Measurements from ENCODE around the gene PLEK2. TPM values are rescaled to one million over a fixed set of nuclear protein-coding genes. Genes with fewer than 3 reads are reported as not detected.
"Not testable (repeated sequence)": the region's sequence is repeated elsewhere in the genome, so short reads cannot be mapped to it uniquely, and the experiment has no call there.

PLEK2 gene
- 11.3 and 13.8 TPM in 2 replicates for total RNA-seq

- DNase-seq (ENCODE audit: extremely low read depth, low read depth, low spot score), result no peak
These were observed at the start of gene PLEK2 for GRCh38 chr14:67411820-67412421. Gene PLEK2 (minus strand): TSS chr14:67412165. CDS start chr14:67412059, 106 bp downstream.

DNA sequence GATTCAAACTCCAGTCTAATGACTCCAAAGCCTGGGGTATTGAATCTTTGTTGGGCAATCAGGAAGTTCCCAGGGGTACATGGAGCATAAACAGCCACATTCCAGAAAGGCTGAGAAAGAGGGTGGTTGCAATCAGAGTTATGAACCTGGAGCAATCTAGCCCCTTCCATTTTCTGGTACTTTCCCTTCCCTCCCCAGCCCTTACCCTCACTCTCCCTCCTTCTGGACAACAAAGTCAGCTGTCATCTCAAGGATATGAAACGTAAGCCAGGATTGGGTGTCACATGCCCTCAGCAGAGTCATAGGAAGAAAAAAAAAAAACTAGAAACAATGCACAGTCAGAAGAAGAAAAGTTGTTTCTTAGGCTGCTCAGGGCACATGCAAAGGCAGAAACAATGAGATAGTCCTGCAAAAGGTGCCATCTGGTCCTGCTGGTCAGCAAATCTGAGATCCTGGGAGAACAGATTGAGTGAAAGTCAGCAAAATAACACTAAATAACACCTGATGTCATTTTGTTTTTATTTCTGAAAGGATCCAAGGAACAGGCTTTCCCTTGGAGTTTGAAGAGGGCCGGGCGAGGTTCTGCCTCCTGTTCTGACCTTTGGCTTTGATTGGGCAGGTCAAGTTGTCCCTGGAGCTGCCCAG lies 49.5 kb upstream of the PLEK2 start:
- DNase-seq (ENCODE audit: extremely low read depth, low read depth, low spot score), result no peak

DNA sequence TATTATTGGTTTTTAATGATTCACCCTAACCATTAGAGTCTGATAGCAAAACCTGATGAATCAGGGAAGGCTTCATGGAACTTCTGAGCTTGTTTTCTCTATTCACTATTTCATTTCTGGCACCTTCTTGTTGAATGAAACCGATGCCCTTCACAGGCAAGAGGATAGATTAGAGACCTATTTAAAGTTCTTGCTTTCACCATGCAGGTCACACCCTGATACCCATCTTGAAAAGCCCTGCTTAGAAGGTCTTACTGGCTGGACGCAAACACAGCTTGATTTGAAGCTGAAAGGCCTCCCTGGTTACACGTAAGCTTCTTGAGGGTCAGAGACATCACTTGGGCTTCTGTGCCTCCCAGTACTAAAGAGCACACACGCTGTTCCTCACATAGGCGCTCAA lies 47.4 kb upstream of the PLEK2 start:
- DNase-seq (ENCODE audit: extremely low read depth, low read depth, low spot score), result no peak

- DNase-seq (ENCODE audit: extremely low read depth, low read depth, low spot score), result no peak
These were observed 45.8 kb upstream of the PLEK2 start for GRCh38 chr14:67457782-67458181.

GRCh38 chr14:67456732-67457131 lies 44.8 kb upstream of the PLEK2 start:
- no peak for DNase-seq (ENCODE audit: extremely low read depth, low read depth, low spot score)

DNA sequence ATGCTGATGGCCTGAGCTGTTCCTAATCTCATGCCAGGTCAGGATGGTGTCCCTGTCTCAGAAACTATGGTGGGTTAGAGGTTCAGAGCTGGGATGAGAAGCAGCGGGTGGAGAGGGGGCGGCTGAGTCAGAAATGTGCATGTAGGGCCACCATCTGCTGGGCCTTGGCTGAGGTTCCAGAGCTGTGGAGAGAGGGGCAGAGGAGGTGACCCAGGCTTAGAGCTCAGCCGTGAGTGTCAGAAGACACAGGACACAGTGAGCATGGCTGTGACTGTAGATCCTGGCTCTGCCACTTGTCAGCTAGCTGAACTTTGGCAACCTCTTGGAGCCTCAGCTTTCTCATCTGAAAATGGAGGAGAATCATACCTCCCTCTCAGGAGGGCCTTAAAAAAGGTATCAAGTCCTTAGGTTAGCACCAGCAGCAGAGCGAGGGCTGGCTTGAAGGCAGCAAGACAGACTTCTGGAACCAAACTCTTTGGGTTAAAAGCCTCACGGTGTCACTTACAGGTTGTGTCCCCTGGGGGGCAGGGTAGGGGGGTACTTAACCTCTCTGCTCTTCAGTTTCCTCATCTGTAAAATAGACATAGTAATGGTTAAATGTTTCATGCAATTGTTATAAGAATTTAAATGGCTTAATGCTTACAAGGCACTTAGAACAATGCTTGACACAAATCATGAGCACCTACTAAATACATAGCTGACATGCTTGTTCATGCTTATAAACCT lies 41.8 kb upstream of the PLEK2 start:
- DNase-seq (ENCODE audit: extremely low read depth, low read depth, low spot score), result no peak

DNA sequence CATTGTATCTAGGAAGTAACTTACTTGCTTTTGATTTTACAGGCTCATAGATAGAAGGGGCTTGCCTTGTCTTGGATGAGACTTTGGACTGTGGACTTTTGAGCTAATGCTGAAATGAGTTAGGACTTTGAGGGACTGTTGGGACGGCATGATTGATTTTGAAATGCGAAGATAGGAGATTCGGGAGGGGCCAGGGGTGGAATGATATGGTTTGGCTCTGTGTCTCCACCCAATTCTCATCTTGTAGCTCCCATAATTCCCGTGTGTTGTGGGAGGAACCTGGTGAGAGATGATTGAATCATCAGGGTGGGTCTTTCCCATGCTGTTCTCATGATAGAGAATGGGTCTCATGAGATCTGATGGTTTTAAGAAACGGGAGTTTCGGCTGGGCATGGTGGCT lies 39.7 kb upstream of the PLEK2 start:
- not testable (repeated sequence) for DNase-seq (ENCODE audit: extremely low read depth, low read depth, low spot score)

DNA sequence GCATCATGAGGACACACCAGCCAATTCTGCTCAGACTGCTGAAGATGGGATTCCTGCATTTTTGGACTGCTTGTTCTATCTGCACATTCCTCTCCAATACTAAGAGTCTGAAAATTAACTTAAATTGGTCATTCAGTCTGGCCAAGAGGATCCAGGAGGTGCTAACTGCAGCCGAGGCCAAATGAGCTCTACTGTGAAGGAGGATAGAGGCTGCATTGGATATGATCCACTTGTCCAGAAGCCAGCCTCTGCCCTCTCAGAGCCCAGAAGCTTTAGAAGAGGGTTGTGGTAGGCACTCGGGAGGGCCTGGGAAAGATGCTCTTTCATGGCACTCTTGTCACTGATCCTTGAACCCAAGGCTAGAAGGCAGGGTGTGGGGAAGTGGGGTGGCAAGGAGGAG lies 37.1 kb upstream of the PLEK2 start:
- no peak for DNase-seq (ENCODE audit: extremely low read depth, low read depth, low spot score)

DNA sequence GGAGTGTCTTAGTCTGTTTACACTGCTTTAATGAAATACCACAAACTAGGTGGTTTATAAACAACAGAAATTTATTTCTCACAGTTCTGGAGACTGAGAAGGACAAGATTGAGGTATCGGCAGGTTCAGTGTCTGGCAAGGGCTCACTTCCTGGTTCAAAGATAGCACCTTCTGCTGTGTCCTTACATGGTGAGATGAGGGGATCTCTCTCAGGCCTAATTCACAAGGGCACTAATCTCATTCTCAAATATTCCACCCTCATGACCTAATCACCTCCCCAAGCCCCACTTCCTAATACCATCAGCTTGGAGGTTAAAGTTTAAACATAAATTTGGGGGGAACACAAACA lies 35.0 kb upstream of the PLEK2 start:
- no peak for DNase-seq (ENCODE audit: extremely low read depth, low read depth, low spot score)

DNA sequence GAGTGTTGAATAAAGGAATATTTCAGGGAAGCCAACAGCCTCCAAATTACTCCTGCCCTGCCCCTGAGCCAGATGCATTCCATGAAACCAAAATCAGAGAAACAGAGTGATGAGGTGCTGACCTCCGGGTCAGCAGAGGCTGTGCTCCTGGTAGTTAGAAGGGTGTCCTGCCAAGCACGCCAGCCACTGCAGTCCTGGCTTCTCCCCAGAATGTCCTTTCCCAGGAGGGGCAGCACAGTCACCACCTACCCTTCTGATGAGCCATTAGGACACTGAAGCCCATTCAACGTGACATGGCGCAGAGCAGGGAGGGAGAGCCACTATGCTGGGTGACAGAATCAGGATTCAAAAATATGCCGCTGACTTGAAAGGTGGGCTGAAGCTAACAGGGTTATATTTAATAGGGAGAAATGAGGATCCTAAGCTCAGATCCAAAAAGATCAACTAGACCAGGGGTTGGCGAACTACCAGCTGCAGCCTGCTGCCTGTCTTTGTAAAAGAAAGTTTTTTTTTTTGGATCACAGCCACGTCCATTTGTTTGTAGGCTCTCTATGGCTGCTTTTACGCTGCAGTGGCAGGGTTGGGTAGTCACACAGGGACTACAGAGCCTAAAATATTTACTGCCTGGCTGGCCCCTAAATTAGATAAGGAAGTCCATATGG lies 34.5 kb upstream of the PLEK2 start:
- no peak for DNase-seq (ENCODE audit: extremely low read depth, low read depth, low spot score)

GRCh38 chr14:67444395-67444794 lies 32.4 kb upstream of the PLEK2 start:
- DNase-seq (ENCODE audit: extremely low read depth, low read depth, low spot score), result no peak

DNA sequence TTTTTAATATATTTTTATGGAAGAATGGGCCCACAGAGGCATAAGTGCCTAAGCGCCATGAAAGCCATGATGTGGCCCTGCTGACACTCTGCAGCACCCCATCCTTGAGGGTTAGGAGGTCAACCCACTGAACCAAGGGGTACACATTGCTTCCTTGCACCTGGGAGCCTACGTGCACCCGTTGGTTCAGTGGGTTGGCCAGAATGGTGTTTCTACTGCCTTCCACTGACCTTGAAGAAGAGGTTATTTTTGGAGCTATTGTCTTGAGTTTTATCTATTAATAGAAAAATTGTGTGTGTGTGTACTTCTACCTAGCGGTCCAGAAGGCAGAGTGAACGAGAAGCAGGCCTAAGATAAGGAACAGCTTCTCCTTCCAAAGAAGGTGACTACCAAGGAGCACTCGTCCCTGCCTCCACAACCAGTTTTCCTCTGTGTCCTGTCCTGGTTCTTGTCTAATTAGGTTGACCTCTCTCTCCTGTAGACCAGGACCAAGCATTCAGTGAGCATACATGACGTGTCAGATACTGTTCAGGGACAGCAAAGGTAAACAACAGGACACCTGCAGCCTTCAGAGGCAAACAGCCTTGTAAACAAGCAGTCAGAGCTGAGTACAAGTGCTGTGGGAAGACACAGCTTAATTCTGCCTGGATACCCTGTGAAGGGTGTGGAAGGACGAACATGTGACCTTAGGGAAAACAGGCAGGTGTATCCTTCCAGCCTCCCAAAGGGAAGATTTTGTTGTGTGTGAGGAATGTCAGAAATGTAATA lies 30.4 kb upstream of the PLEK2 start:
- DNase-seq (ENCODE audit: extremely low read depth, low read depth, low spot score), result no peak

DNA sequence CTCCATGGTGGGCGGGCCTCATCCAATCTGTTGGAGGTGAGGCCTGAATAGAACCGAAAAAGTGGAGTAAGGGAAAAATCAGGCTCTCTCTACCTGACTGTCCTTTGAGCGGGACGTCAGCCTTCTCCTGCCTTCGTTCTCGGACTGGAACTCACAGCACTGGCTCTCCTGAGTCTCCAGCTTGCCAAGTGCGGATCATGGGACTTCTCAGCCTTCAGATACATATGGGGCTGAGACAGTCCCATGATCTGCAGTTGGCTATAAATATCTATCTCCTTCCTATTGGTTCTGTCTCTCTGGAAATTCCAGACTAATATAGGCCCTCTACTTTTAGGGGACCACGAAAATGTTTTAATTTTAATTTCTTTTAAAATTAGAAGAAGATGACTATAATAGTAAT lies 29.7 kb upstream of the PLEK2 start:
- DNase-seq (ENCODE audit: extremely low read depth, low read depth, low spot score), result no peak

GRCh38 chr14:67441256-67441655 lies 29.3 kb upstream of the PLEK2 start:
- no peak for DNase-seq (ENCODE audit: extremely low read depth, low read depth, low spot score)

- DNase-seq (ENCODE audit: extremely low read depth, low read depth, low spot score), result no peak
These were observed 28.5 kb upstream of the PLEK2 start for GRCh38 chr14:67440513-67440912.

DNA sequence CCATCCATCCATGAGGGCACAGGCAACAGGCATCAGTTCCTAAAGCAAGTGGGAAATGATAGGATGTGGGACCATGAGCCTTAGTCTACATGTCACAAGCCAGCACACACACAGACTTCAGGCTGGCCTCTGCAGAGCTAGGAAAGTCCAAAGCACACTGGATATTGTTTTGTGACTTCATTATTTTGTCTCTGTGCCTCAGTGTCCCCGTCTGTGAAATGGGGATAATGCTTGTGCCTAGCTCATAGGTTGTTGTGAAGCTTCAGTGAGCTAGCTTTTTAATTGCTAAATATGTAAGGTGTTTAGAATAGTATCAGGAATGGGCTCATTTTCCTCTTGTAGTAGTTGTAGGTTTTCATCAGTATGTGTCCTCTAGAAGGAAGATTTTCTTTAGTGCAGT lies 27.0 kb upstream of the PLEK2 start:
- no peak for DNase-seq (ENCODE audit: extremely low read depth, low read depth, low spot score)

DNA sequence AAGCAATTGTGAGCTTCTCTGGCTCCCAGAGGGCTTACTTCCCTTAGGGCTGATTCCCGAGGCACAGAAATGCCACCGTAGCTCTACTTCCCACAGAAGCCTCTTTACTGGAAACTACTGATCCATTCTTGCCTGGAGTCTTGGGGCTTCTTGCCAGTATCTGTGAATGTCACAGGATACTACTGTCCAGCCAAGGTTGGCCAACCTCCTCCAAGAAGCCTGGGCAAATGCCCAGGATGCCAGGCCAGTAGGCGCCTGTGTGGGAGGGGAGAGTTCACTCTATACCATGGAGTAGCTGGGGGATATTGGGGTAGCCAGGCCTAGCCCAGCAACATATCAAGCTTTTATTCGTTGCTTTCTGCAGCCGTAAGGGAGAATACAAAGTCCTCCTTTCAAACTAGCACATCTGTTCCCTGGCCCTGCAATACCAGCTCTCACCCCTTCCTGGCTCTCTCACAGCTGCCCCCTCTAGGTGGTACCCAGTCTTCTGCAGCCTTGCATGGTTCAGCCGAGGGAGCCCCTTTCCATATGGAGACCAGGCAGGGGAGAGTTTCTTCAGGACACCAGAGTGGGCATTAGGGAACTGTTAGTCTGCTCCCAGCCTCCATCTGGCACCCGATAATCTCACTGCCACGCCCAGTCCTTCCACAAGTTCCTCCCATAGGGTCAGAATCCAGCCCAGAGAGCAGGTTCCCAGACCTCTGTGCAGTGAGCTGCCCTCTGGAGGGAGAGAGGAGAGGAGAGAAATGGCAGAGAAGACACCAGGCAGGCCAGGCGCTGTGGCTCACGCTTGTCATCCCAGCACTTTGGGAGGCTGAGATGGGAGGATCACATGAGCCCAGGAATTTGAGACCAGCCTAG lies 24.3 kb upstream of the PLEK2 start:
- DNase-seq (ENCODE audit: extremely low read depth, low read depth, low spot score), result no peak

- no peak for DNase-seq (ENCODE audit: extremely low read depth, low read depth, low spot score)
These were observed 23.6 kb upstream of the PLEK2 start for GRCh38 chr14:67435603-67436002.

GRCh38 chr14:67432050-67432564 lies 20.1 kb upstream of the PLEK2 start:
- no peak for DNase-seq (ENCODE audit: extremely low read depth, low read depth, low spot score)

All from glomerular endothelial cell (primary cell).